Measurements from ENCODE around the gene NFATC1.
A peak's percentile ranks its signal among the peaks of the same experiment; 100 is the strongest.

Gene NFATC1

DNA sequence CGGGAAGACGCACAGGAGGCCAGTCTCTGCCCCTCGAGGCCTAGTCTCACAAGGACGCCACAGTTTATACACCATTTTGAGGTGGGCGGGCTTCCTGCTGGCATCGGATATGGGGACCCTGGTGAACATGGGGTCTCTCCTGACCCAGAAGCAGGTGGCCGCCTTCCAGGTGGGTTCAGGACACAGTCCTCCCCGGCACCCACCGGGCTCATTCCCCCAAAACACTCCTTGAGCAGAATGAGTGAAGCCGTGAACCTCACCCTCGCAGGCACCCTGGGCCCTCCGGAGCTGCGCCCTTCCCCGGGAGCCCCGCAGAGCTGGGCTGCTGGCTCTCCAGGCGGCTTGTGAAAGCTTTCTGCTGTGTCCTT is 6.5 kb downstream of the NFATC1 start:
- Histone ChIP-seq H3K36me3 (ENCODE audit: insufficient read depth, low read length) (no peaks in the 10 kb centered on the region), H2AFZ (ENCODE audit: low read depth, low read length) (no peak overlapping the region), H4K20me1 (ENCODE audit: insufficient read depth, low read length) (peaks cover 33% of the 10 kb centered on the region), H3K9me3 (ENCODE audit: insufficient read depth, low read length, severe bottlenecking) (no peaks in the 10 kb centered on the region), H3K4me2 (ENCODE audit: insufficient read depth, low read length) (0 out of 2 replicates have a peak overlapping the region, but pooled peaks have one; percentile 38), H3K4me3 (ENCODE audit: low read depth in 1 of 2, low read length in 2 of 2) (no peak overlapping the region), H3K4me1 (ENCODE audit: insufficient read depth, low read length) (peaks cover 49% of the 10 kb centered on the region), H3K79me2 (ENCODE audit: insufficient read depth, low read length) (peaks cover 26% of the 10 kb centered on the region), H3K27ac (ENCODE audit: low read length) (no peak overlapping the region), H3K9ac (ENCODE audit: low read depth, low read length) (no peak overlapping the region), H3K27me3 (ENCODE audit: insufficient read depth, low read length, poor library complexity) (no peaks in the 10 kb centered on the region)
- DNase-seq (no peak), ATAC-seq (ENCODE audit: insufficient read depth, low read depth) (no peak)
- TF ChIP-seq, protein P1, sequence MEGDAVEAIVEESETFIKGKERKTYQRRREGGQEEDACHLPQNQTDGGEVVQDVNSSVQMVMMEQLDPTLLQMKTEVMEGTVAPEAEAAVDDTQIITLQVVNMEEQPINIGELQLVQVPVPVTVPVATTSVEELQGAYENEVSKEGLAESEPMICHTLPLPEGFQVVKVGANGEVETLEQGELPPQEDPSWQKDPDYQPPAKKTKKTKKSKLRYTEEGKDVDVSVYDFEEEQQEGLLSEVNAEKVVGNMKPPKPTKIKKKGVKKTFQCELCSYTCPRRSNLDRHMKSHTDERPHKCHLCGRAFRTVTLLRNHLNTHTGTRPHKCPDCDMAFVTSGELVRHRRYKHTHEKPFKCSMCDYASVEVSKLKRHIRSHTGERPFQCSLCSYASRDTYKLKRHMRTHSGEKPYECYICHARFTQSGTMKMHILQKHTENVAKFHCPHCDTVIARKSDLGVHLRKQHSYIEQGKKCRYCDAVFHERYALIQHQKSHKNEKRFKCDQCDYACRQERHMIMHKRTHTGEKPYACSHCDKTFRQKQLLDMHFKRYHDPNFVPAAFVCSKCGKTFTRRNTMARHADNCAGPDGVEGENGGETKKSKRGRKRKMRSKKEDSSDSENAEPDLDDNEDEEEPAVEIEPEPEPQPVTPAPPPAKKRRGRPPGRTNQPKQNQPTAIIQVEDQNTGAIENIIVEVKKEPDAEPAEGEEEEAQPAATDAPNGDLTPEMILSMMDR (IDR thresholded peaks at IDR 0.05; ENCODE audit: borderline replicate concordance, extremely low read depth, low read length, poor library complexity, severe bottlenecking), result no peak
- TF ChIP-seq EZH2 (IDR thresholded peaks at IDR 0.05; ENCODE audit: borderline replicate concordance, low read depth, low read length, severe bottlenecking), result no peak

DNA sequence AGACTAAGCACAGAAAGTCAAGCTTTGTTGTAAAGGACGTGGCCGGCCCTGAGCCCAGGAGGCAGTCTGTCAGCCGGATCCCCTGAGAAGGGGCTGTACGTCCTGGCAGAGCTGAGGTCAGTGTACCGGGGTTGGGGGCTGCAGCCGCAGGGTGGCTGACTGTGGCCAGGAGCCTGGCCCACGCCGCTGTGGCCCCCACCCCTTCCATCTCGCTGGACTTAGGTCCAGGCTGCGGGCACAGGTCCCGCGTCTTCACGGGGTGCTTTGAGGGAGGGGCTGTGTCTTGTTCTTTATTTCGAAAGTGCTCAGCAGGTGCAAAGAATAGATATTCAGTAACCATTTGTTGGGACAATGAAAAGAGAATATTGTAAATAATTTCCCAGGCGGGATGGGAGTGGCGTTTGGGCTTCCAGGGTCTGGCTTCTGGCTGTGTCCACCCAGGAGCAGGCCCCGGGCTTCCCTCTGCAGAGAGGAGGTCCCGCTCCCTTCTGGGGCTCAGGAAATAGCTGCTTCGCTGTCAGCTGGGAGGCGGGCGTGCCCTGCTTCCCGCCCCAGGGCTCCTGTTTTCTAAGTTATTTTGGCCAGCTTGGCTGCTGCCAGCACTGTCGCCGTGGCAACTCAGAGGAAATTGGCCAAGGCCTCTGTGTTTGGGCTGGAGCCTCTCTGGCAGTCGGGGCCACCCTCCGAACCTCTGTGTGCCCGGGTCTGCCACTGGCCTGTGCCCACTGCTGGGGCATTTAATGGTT is 7.4 kb downstream of the NFATC1 start:
- H3K79me2 ChIP-seq (ENCODE audit: insufficient read depth, low read length), result peaks cover 26% of the 10 kb centered on the region
- H4K20me1 ChIP-seq (ENCODE audit: insufficient read depth, low read length), result peaks cover 38% of the 10 kb centered on the region
- no peak overlapping the region for H3K27ac ChIP-seq (ENCODE audit: low read length)
- H2AFZ ChIP-seq (ENCODE audit: low read depth, low read length), result no peak overlapping the region
- H3K4me1 ChIP-seq (ENCODE audit: insufficient read depth, low read length), result peaks cover 49% of the 10 kb centered on the region
- no peak for ATAC-seq (ENCODE audit: insufficient read depth, low read depth)
- H3K4me2 ChIP-seq (ENCODE audit: insufficient read depth, low read length), result no peak overlapping the region
- DNase-seq, result no peak
- no peak overlapping the region for H3K4me3 ChIP-seq (ENCODE audit: low read depth in 1 of 2, low read length in 2 of 2)
- TF ChIP-seq, protein P1 (IDR thresholded peaks at IDR 0.05; ENCODE audit: borderline replicate concordance, extremely low read depth, low read length, poor library complexity, severe bottlenecking), result no peak
- no peak for TF ChIP-seq EZH2 (IDR thresholded peaks at IDR 0.05; ENCODE audit: borderline replicate concordance, low read depth, low read length, severe bottlenecking)
- H3K9me3 ChIP-seq (ENCODE audit: insufficient read depth, low read length, severe bottlenecking), result no peaks in the 10 kb centered on the region
- H3K9ac ChIP-seq (ENCODE audit: low read depth, low read length), result no peak overlapping the region
- no peaks in the 10 kb centered on the region for H3K36me3 ChIP-seq (ENCODE audit: insufficient read depth, low read length)
- no peaks in the 10 kb centered on the region for H3K27me3 ChIP-seq (ENCODE audit: insufficient read depth, low read length, poor library complexity)

DNA sequence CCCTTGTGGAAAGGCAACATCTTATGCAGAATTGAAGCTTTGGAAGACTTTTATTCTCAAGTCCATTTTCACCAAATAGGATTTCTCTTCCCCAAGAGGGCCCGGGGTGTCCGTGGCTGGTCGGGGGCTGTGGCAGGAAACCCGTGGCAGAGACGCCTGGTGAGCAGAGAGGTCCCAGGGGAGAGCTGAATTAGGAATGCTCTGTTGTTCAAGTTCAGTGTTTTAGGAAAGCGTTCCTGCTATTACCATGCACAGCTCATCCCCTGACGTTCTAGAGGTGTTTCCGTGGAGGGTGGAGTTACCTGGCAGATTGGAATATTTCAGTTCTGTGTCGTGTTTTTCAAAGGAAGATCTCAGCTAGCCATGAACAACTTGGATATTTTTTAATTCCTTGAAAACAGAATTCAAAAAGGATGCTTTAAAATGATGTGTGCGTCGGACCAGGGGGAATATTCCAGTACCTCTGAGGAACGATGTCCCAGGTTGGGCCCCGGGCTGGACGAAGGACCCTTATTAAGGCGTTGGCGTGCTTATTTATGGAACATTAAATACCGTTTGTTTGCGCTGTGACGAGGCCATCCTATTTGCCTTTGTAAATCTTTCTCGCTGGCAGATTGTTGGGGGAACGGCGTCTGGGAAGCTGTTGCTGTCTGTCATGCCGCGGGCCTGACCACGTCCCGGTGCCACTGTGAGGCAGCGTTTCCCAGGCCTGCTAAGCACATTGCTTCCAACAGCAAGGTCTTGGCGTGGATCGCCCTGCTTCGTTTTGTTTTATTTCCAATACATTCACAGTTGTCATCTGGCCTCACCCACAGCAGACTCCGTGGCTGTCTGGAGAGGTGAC is 8.2 kb downstream of the NFATC1 start:
- ATAC-seq (ENCODE audit: insufficient read depth, low read depth) (no peak), DNase-seq (no peak)
- Histone ChIP-seq H3K9ac (ENCODE audit: low read depth, low read length) (no peak overlapping the region), H3K36me3 (ENCODE audit: insufficient read depth, low read length) (no peaks in the 10 kb centered on the region), H4K20me1 (ENCODE audit: insufficient read depth, low read length) (peaks cover 38% of the 10 kb centered on the region), H3K27me3 (ENCODE audit: insufficient read depth, low read length, poor library complexity) (no peaks in the 10 kb centered on the region), H3K4me2 (ENCODE audit: insufficient read depth, low read length) (no peak overlapping the region), H3K9me3 (ENCODE audit: insufficient read depth, low read length, severe bottlenecking) (no peaks in the 10 kb centered on the region), H2AFZ (ENCODE audit: low read depth, low read length) (no peak overlapping the region), H3K79me2 (ENCODE audit: insufficient read depth, low read length) (peaks cover 26% of the 10 kb centered on the region), H3K4me1 (ENCODE audit: insufficient read depth, low read length) (peaks cover 49% of the 10 kb centered on the region), H3K27ac (ENCODE audit: low read length) (no peak overlapping the region), H3K4me3 (ENCODE audit: low read depth in 1 of 2, low read length in 2 of 2) (no peak overlapping the region)
- no peak for TF ChIP-seq EZH2 (IDR thresholded peaks at IDR 0.05; ENCODE audit: borderline replicate concordance, low read depth, low read length, severe bottlenecking)
- TF ChIP-seq, protein P1 (IDR thresholded peaks at IDR 0.05; ENCODE audit: borderline replicate concordance, extremely low read depth, low read length, poor library complexity, severe bottlenecking), result no peak

All from DND-41 (cell line).